SK-N-MC (cell line): ENCODE data around the gene PEX14.

Experiments
- EZH2 ChIP-seq: fragments of 200-600 bp; sonication (generic); IDR thresholded peaks from one replicate; pipeline ENCODE4 v1.6.1; 2017; ENCODE audit warnings: antibody characterized with exemption
- FOXP2 ChIP-seq: optimal IDR thresholded peaks from 2 replicates; pipeline ENCODE3; 2011; ENCODE audit warnings: mild to moderate bottlenecking, moderate library complexity; ENCODE audit not compliant: insufficient read depth; ENCODE audit errors: extremely low read length, control extremely low read depth
- POLR2AphosphoS5 ChIP-seq: IDR thresholded peaks from 2 replicates; pipeline ENCODE4 v1.6.1; 2012; ENCODE audit warnings: mild to moderate bottlenecking, low read depth, low read length, borderline replicate concordance

DNA sequence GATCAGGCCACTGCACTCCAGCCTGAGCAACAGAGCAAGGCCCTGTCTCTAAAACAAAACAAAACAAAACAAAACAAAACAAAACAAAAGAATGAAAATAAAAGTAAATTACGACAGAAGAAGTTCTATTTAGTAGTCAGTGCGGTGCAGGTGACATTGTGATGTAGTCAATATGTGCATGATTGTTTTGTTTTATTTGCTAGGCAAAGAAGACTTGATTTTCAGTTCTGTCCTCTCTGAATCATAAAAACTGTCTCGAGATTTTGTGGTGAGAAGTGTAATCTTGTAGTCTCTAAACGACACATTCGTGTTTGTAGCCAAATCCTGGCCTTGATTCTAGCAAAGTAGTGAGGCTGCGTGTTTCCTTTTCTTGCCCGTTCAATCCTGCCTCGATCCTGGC lies 23.5 kb downstream of the PEX14 start:
- TF ChIP-seq POLR2AphosphoS5 (no peak), EZH2 (no peak), FOXP2 (no peak)
